NCI-H2196 treated with DMSO at 0.1 percent for 48 hours (cell line): ENCODE data around the gene VIL1.

Experiments
- DNase-seq: peaks from one replicate; lab custom pipeline; 2025; ENCODE audit not compliant: unreplicated experiment; lab: John Stamatoyannopoulos, UW

VIL1 gene

DNA sequence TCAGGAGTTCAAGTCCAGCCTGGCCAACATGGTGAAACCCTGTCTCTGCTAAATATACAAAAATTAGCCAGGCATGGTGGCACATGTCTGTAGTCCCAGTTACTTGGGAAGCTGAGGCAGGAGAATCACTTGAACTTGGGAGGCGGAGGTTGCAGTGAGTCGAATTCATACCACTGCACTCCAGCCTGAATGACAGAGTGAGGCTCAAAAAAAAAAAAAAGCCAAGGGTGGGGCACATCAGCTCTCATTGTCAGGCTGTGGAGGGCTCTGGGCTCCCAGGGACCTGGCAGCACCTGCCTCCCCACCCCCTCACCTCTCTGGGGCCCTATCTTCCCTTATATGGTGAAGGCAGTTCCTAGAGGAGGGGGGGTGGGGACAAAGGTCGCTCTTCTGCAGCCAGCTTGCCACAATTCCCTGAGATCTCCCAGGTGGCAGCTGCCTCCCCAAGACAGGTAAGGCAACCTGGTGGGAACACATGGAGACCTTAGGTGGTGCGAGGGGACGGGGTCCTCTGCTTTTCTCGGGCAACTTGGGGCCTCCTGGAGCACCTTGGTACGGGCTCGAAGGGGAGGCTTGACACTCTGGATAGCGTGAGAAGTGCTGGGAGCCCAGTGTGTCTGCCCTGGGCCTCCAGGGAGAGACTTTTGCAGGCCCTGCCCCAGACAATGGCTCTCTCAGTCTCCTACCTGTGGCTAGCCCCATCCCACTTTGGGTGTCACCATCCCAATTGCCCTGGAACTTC is at the start of gene VIL1:
VIL1 (plus strand) TSS at position 407 of the 742 bp plus-strand sequence. CDS start 4,656 bp downstream, outside the sequence.
- no peak for DNase-seq

- peak; percentile 14 for DNase-seq
Measured at GRCh38 chr2:218369330-218369729, 49.6 kb upstream of the VIL1 start.

DNA sequence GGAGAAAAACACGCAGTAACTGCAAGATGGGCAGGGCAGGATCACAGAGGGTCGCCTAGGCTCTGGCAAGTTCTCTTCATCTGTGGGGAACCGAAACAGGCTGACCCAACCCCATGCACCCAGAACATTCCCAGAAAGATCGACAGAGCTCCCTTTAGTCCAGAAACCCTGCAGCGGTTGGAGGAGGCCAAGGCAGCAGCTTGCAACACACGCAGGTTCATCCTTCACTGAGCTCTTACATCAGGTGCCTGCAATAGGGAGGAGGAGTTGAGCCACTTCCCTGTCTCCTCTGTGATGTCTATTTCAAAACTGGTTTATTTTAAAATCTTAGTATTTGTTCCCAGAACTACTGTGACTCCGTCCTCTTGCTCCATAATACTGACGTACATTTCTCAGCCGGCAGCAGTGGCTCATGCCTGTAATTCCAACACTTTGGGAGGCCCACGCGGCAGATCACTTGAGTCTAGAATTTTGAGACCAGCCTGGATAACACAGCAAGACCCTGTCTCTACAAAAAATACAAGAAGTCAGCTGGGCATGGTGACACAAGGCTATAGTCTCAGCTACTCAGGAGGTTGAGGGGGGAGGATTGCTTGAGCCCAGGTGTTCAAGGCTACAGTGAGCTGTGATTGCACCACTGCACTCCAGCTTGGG is 48.4 kb upstream of the VIL1 start:
- DNase-seq: no peak

GRCh38 chr2:218371983-218372350 is 47.0 kb upstream of the VIL1 start:
- no peak for DNase-seq

GRCh38 chr2:218374795-218375194 is 44.1 kb upstream of the VIL1 start:
- DNase-seq: no peak

DNA sequence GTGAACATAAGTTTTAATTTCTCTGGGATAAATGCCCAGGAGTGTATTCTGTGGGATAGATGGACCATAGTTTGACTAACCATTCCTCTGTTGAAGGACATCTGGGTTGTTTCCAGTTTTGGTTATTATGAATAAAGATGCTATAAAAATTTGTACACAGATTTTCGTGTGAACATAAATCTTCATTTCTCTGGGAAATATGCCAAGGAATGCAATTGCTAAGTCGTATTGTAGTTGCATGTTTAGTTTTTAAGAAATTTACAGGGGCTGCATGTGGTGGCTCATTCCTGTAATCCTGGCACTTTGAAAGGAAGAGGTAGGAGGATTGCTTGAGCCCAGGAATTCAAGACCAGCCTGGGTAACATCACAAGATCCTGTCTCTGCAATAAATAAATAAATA is 43.7 kb upstream of the VIL1 start:
- DNase-seq: no peak

- DNase-seq: no peak
Measured at GRCh38 chr2:218378053-218378452, 40.9 kb upstream of the VIL1 start.

- no peak for DNase-seq
Measured at GRCh38 chr2:218381916-218382366, 37.0 kb upstream of the VIL1 start, which contains the start of gene SLC11A1. TSS of gene SLC11A1 (plus strand) at chr2:218382273. CDS start at chr2:218382369, 96 bp downstream.

DNA sequence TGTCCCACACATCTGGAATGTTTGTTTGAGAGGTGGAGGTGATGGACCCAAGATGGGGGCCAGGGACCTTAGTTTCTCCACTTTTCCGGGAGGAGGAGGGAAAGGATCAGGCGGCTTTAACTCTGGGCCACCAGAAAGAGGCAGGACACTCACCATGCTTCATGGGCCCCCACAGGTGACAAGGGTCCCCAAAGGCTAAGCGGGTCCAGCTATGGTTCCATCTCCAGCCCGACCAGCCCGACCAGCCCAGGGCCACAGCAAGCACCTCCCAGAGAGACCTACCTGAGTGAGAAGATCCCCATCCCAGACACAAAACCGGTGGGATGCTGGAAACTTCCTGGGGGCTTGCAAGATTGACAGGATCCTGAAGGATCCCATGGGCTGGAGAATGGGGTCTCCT is 36.1 kb upstream of the VIL1 start:
- DNase-seq: no peak

DNA sequence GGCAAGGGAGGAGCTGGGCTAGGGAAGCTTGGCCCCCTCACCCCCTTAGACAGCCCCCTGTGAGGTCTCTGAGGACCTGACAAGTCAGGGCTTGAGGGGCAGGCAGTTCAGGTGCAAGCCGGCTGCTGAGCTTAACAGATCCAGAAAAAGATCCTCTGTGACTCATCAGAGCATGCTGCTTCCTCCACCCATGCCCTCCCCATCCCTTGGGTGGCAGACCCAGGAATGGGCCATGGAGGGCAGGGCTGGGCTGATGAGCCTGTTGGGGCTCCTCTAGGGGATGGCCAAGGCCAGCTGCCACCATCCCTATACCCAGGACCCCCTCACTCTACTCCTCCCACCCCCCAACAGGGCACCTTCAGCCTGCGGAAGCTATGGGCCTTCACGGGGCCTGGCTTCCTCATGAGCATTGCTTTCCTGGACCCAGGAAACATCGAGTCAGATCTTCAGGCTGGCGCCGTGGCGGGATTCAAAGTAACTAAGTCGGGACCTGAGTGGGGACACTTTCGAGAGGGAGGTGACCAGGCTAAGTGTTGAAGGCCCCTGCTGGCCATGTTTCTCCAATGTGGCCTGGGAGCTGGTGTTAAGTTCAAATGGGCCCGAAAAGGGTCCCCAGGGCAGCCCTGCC is 34.9 kb upstream of the VIL1 start:
- DNase-seq: no peak

GRCh38 chr2:218384975-218385374 is 33.9 kb upstream of the VIL1 start:
- no peak for DNase-seq

GRCh38 chr2:218386505-218387368 is 32.2 kb upstream of the VIL1 start:
- no peak for DNase-seq

DNA sequence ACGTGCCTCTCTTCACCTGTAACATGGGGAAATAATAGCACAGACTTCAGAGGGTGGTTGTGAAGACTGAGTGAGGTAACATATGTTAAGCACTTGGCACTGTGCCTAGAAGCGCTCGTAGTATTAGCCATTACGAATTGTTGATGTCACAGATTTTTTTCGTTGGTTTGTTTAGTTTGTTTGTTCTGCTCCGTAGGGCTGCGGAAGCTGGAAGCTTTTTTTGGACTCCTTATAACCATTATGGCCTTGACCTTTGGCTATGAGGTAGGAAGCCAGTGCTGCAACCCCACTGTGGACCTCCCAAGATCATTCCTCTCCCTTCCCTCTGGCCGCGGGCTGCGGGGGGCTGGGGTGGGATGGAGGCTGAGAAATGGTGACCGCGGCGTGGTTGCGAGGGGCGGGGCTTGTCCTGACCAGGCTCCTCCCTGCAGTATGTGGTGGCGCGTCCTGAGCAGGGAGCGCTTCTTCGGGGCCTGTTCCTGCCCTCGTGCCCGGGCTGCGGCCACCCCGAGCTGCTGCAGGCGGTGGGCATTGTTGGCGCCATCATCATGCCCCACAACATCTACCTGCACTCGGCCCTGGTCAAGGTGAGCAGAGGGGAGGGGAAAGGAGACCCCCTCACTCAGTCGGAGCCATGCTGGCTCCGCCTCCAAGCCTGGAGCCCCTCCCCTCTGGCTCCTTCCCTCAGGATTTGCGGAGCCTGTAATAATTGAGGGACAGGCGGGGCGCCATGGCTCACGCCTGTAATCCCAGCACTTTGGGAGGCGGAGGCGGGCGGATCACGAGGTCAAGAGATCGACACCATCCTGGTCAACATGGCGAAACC is 31.3 kb upstream of the VIL1 start:
- peak; percentile 59 for DNase-seq

GRCh38 chr2:218389333-218390150 is 29.4 kb upstream of the VIL1 start:
- DNase-seq: no peak

GRCh38 chr2:218391202-218391601 is 27.7 kb upstream of the VIL1 start:
- no peak for DNase-seq

DNA sequence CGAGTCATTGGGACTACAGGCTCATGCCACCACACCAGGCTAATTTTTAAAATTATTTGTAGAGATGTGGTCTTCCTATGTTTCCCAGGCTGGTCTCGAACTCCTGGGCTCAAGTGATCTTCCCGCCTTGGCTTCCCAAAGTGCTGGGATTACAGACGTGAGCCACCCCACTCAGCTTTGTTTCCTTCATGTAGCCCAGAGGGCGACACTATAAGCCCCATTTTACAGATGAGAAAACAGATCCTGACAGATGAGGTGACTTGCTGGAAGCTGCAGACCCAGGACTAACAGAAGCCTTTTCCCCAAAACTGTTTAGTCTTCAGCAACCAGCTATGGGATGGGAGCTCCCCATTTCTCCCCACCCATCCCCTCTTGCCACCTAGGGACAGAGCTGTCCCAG is 26.5 kb upstream of the VIL1 start:
- no peak for DNase-seq

- DNase-seq: no peak
Measured at GRCh38 chr2:218392891-218393462, 25.9 kb upstream of the VIL1 start.

GRCh38 chr2:218393750-218394290 is 25.1 kb upstream of the VIL1 start:
- no peak for DNase-seq
